ENCODE data around the gene GGCX. TPM values are rescaled to one million over a fixed set of nuclear protein-coding genes. Genes with fewer than 3 reads are reported as not detected.

The GGCX gene
- total RNA-seq, 3 donors from 2014 or later, result 26.4 to 39.1 (median 31.7) TPM

DNA sequence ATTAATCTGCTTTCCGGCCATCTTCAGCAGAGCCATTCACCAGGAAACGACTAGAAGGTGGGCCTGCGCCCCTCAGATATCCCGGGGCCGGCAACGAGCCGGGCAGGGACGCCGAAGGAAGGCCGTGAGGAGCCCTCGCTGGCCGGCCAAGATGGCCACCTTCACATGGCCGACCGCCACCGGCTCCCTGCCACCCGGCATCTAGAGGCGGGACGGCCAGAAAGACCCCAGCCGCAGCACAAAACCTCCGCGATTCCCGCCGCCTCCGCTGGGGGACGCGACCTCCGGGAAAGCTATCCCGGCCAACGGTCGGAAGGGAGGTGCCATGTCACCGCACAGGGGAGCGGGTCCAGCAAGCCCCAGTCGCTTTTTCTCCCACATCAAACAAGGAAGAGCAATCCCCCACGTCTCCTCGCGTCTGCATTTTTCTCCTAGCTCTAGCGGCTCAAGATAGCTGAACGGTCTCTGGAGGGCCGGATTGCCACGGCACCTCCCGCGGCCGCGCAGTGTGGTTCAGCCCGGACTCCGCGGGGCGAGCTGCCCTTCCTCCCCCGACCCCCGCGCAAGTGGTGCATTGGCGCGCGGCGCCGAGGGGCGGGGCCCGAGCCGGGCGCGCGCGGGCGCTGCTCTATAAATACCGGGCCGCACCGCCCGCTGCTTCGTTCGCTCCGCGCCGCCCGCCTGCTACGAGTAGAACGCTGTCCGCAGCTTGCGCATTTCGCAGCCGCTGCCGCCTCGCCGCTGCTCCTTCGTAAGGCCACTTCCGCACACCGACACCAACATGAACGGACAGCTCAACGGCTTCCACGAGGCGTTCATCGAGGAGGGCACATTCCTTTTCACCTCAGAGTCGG is 22.6 kb downstream of the GGCX start, which contains the start of gene MAT2A:
Gene MAT2A, plus strand, starts transcription at position 662 of the 854 bp plus-strand sequence. Its CDS starts 120 bp downstream, at position 782.
- Histone ChIP-seq H3K36me3 (ENCODE audit: low read depth) (peaks cover 16% of the 10 kb centered on the region), H3K4me1 (ENCODE audit: low read depth) (peaks cover 39% of the 10 kb centered on the region), H3K9me3 (no peaks in the 10 kb centered on the region), H3K4me3 (peak within 1 kb of the TSS; percentile 41)
- peak; percentile 91 for ATAC-seq
- intact Hi-C loops (cut with DNase I, micrococcal nuclease), result loop anchor here in 1 of 2 donors (5.0 kb wide), 1 partner anchor 101 kb away; no protein-coding TSS in a partner anchor
- TF ChIP-seq CTCF (IDR thresholded peaks at IDR 0.05), result peak; percentile 72
- DNase-seq, result peak; percentile 93 to 96 (median 94)

DNA sequence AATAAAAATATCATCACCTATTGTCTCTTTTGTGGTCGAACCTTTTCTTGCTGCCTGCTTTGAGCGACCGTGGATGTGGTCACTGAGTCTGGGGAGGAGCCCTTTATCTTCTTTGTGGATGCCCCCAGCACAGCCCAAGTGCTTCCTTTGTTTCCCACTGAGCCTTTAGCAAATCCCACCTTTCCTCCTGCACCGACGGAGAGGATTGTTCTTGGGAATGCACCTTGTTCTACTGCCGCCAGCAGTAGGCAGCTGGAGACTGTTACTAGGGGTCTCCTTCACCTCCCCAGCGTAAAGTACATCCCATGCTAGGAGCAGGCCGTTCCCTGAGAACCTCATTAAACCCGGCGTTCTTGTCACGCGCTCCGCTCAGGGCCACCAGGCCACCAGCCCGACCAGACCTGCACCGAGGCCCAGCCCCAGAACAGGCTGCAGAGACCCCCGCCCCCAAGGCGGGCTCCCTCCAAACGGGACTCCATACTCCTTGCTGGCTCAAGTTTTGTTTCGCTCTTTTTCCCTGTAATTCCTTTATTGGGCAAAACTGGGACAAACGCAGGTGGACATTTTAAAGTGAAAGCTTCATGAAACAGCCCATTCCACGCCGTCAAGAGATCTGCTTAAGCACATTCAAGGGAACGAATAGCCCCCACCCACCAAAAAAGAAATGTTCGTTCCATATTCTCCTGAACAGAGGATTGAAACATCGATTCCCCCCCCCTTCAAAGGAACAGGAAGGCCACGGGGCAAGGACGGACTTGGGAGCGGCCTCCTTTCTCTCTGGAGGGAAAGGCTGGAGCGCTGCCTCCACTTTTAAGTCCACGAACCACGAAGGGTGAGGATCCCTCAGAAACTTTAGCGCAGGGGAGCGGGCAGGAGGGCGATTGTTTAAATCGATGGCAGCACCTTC is 23.4 kb downstream of the GGCX start:
- H3K4me1 ChIP-seq (ENCODE audit: low read depth), result peaks cover 39% of the 10 kb centered on the region
- no peak for TF ChIP-seq CTCF (IDR thresholded peaks at IDR 0.05)
- H3K36me3 ChIP-seq (ENCODE audit: low read depth), result peaks cover 12% of the 10 kb centered on the region
- peak overlapping the region; percentile 41 for H3K4me3 ChIP-seq
- no peaks in the 10 kb centered on the region for H3K9me3 ChIP-seq
- ATAC-seq (peak; percentile 18), DNase-seq (peak; percentile 75 to 79 (median 77))
- intact Hi-C loops (cut with DNase I, micrococcal nuclease), result loop anchor here in 1 of 2 donors (5.0 kb wide), 1 partner anchor 101 kb away; no protein-coding TSS in a partner anchor

- no peak for TF ChIP-seq CTCF (IDR thresholded peaks at IDR 0.05)
- Histone ChIP-seq H3K4me1 (ENCODE audit: low read depth) (peaks cover 31% of the 10 kb centered on the region), H3K4me3 (no peak overlapping the region), H3K36me3 (ENCODE audit: low read depth) (peaks cover under 1% of the 10 kb centered on the region), H3K9me3 (no peaks in the 10 kb centered on the region)
- intact Hi-C loops (cut with DNase I, micrococcal nuclease), result loop anchor here in 1 of 2 donors (5.0 kb wide), 1 partner anchor 99 kb away; no protein-coding TSS in a partner anchor
- DNase-seq (no peak), ATAC-seq (no peak)
These were observed 24.8 kb downstream of the GGCX start for GRCh38 chr2:85536479-85536878.

DNA sequence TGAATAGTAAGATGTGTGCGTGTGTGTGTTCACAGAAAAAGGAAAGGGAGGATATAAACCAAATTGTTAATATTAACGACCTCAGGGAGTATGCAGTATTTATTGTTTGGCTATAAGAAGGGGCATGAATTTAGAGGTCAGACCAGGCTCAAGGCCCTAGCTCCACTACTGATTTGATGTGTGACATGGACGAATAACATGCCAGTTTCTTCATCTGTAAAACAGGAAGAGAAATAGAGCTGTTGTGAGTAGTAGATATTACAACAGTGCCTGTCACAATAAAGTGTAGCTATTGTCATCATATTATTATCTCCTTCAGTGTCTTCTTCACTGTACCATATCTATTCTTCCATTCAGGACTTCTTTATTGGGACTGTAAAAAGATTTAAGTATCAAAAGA is 26.4 kb downstream of the GGCX start:
- no peak for TF ChIP-seq CTCF (IDR thresholded peaks at IDR 0.05)
- Histone ChIP-seq H3K4me1 (ENCODE audit: low read depth) (peaks cover 21% of the 10 kb centered on the region), H3K36me3 (ENCODE audit: low read depth) (no peaks in the 10 kb centered on the region), H3K9me3 (no peaks in the 10 kb centered on the region), H3K4me3 (no peak overlapping the region)
- ATAC-seq, result no peak
- DNase-seq, result no peak
- intact Hi-C loops (cut with DNase I, micrococcal nuclease), result loop anchor here in 1 of 2 donors (5.0 kb wide), 1 partner anchor 98 kb away; no protein-coding TSS in a partner anchor

DNA sequence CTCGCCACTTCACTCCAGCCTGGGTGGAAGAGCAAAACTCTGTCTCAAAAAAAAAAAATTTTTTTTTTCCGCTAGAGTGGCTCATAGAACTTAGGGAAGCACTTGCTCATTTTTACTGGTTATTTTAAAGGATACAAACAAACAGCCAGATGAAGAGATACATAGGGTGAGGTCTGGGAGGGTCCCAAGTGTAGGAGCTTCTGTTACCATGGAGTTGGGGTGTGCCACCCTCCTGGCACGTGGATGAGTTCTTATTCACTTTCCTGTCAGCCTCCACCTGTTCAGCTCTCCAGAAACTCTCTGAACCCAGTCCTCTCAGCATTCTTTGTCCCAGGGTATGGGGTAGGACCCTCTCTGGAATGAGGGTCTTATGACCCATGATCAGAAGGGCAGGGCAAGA is 27.2 kb downstream of the GGCX start:
- Histone ChIP-seq H3K4me1 (ENCODE audit: low read depth) (peaks cover 21% of the 10 kb centered on the region), H3K9me3 (no peaks in the 10 kb centered on the region), H3K36me3 (ENCODE audit: low read depth) (no peaks in the 10 kb centered on the region), H3K4me3 (no peak overlapping the region)
- ATAC-seq (no peak), DNase-seq (peak in 1 of 3 donors; percentile 48)
- TF ChIP-seq CTCF (IDR thresholded peaks at IDR 0.05), result no peak
- intact Hi-C loops (cut with DNase I, micrococcal nuclease), result no loop called here

All from mucosa of descending colon (tissue), 3 donors.